Prostate gland (tissue), 2 donors: ENCODE results near the gene COG2. TPM values are rescaled to one million over a fixed set of nuclear protein-coding genes. Genes with fewer than 3 reads are reported as not detected.

Experiments
- DNase-seq: peaks from one replicate; pipeline ENCODE4 v3.0.0-alpha.2; 2019; ENCODE audit warnings: low spot score
- H3K27ac ChIP-seq, 2 donors: fragments of 200-600 bp; sonication (generic); 2 replicates each; pipeline ENCODE4 v1.5.1; 2017 to 2019
- H3K27me3 ChIP-seq: fragments of 200-600 bp; sonication (generic); replicated peaks from 2 replicates; pipeline ENCODE4 v1.5.1; 2019; ENCODE audit not compliant: insufficient read depth
- H3K36me3 ChIP-seq, 2 donors: fragments of 200-600 bp; sonication (generic); 1 replicate in 1 of 2; 2 replicates in 1 of 2; pipeline versions ENCODE4 v1.5.1 to v1.8.1; 2017 to 2019
- H3K4me1 ChIP-seq: fragments of 200-600 bp; sonication (generic); replicated peaks from 2 replicates; pipeline ENCODE4 v1.5.1; 2019
- H3K4me3 ChIP-seq, 2 donors: fragments of 200-600 bp; sonication (generic); 2 replicates each; pipeline ENCODE4 v1.5.1; 2017 to 2019
- H3K9me3 ChIP-seq: fragments of 200-600 bp; sonication (generic); 2 replicates; pipeline ENCODE4 v1.5.1; 2017
- CTCF ChIP-seq, 4 experiments: fragments of 200-600 bp in 2 of 4; fragments of 450-650 bp in 2 of 4; sonication (generic) in 2 of 4; IDR thresholded peaks; 1 replicate in 3 of 4; 2 replicates in 1 of 4; pipeline ENCODE4 v1.5.1; 2016 to 2019; ENCODE audit warnings: antibody characterized with exemption in 4 of 4, mild to moderate bottlenecking in 2 of 4, moderate library complexity in 2 of 4
- POLR2A ChIP-seq: fragments of 450-650 bp; IDR thresholded peaks from one replicate; pipeline ENCODE4 v1.6.1; 2016; ENCODE audit warnings: antibody characterized with exemption, mild to moderate bottlenecking
- POLR2AphosphoS5 ChIP-seq: sonication (generic); formaldehyde crosslinking; IDR thresholded peaks from one replicate; pipeline ENCODE4 v1.6.1; 2017; ENCODE audit warnings: antibody characterized with exemption
- WGBS: methylation state at CpG from one replicate; pipeline ENCODE4 v1.1.5; 2018; 5-methylcytosine and 5-hydroxymethylcytosine counted together
- intact Hi-C: fragments of 100-400 bp; cut with DNase I; formaldehyde crosslinking; loops from one replicate; pipeline ENCODE4 v1.14.2; 2022
- total RNA-seq, 2 donors: library from RNA; depleted of rRNA; stranded (reverse); fragments of >200 nt; gene quantifications; one replicate each; pipeline ENCODE4 v1.1.0, GENCODE V29; 2016

The COG2 gene
- total RNA-seq, 2 donors from 2014 or later = 26.1 to 32.8 TPM

GRCh38 chr1:230610589-230610988 lies 31.7 kb upstream of the COG2 start:
- DNase-seq = no peak
- H3K9me3 ChIP-seq = no peaks in the 10 kb centered on the region
- no peak overlapping the region for H3K4me3 ChIP-seq
- no peak overlapping the region for H3K27ac ChIP-seq
- H3K27me3 ChIP-seq = no peaks in the 10 kb centered on the region
- no peak for TF ChIP-seq POLR2A
- no peak for TF ChIP-seq POLR2AphosphoS5
- no peak for TF ChIP-seq CTCF (IDR thresholded peaks at IDR 0.05)
- intact Hi-C loops = no loop called here
- no peaks in the 10 kb centered on the region for H3K4me1 ChIP-seq
- 48% methylated on average over 1 of the region's 1 CpG for WGBS
- no peaks in the 10 kb centered on the region for H3K36me3 ChIP-seq

GRCh38 chr1:230611128-230611877 lies 31.0 kb upstream of the COG2 start:
- H3K36me3 ChIP-seq = no peaks in the 10 kb centered on the region
- 44% methylated on average over 7 of the region's 7 CpGs for WGBS
- H3K4me3 ChIP-seq = no peak overlapping the region
- no peaks in the 10 kb centered on the region for H3K27me3 ChIP-seq
- TF ChIP-seq POLR2A (no peak), POLR2AphosphoS5 (no peak), CTCF (IDR thresholded peaks at IDR 0.05) (no peak)
- no peaks in the 10 kb centered on the region for H3K4me1 ChIP-seq
- intact Hi-C loops = no loop called here
- DNase-seq = no peak
- H3K27ac ChIP-seq = no peak overlapping the region
- H3K9me3 ChIP-seq = no peaks in the 10 kb centered on the region

- Histone ChIP-seq H3K4me1 (no peaks in the 10 kb centered on the region), H3K9me3 (no peaks in the 10 kb centered on the region), H3K27ac (no peak overlapping the region), H3K36me3 (no peaks in the 10 kb centered on the region), H3K4me3 (no peak overlapping the region), H3K27me3 (no peaks in the 10 kb centered on the region)
- TF ChIP-seq CTCF (IDR thresholded peaks at IDR 0.05) (no peak), POLR2A (no peak), POLR2AphosphoS5 (no peak)
- intact Hi-C loops = no loop called here
- DNase-seq = no peak
- 15% methylated on average over 1 of the region's 1 CpG for WGBS
These were observed 30.4 kb upstream of the COG2 start for GRCh38 chr1:230611878-230612235.

GRCh38 chr1:230612651-230613050 lies 29.6 kb upstream of the COG2 start:
- WGBS = 75% methylated on average over 1 of the region's 1 CpG

More at GRCh38 chr1:230612651-230613050, 29.6 kb upstream of the COG2 start:
- Histone ChIP-seq H3K27ac (no peak overlapping the region), H3K27me3 (no peaks in the 10 kb centered on the region), H3K36me3 (no peaks in the 10 kb centered on the region), H3K9me3 (no peaks in the 10 kb centered on the region), H3K4me3 (no peak overlapping the region), H3K4me1 (no peaks in the 10 kb centered on the region)
- intact Hi-C loops = no loop called here
- no peak for DNase-seq
- TF ChIP-seq POLR2A (no peak), POLR2AphosphoS5 (no peak), CTCF (IDR thresholded peaks at IDR 0.05) (no peak)
